ENCODE measurements around the gene C15orf62. TPM values are rescaled to one million over a fixed set of nuclear protein-coding genes. Genes with fewer than 3 reads are reported as not detected.

Gene C15orf62
- total RNA-seq, 4 donors from 2014 or later: 0.13 to 0.79 (median 0.22) TPM; not detected in 1

- intact Hi-C loops (cut with DNase I): loop anchor here (10.0 kb wide), 1 partner anchor 127 kb away; the partner anchor contains the start of gene VPS18
Observed at GRCh38 chr15:40767838-40768500, 1.8 kb upstream of the C15orf62 start.

GRCh38 chr15:40768521-40769273 is 1.1 kb upstream of the C15orf62 start:
- peaks cover 1 to 10% of the 10 kb centered on the region in 2 donors for H3K36me3 ChIP-seq
- H3K4me3 ChIP-seq (replicated peaks in 1 of 3): no peak overlapping the region
- WGBS, 2 donors: 69 to 73% methylated on average over 18 to 21 of the region's 21 CpGs
- H3K27me3 ChIP-seq: no peaks in the 10 kb centered on the region
- peak in 1 of 2 donors; percentile 17 for DNase-seq
- no peaks in the 10 kb centered on the region for H3K9me3 ChIP-seq
- intact Hi-C loops (cut with DNase I): loop anchor here (10.0 kb wide), 1 partner anchor 126 kb away; the partner anchor contains the start of gene VPS18
- H3K27ac ChIP-seq: peak overlapping the region in 2 of 3 donors; percentile 69 to 70
- H3K4me1 ChIP-seq: peaks cover 12 to 43% of the 10 kb centered on the region in 2 donors
- TF ChIP-seq POLR2A (IDR thresholded peaks at IDR 0.05) (no peak), CTCF (IDR thresholded peaks at IDR 0.05) (no peak)

More at GRCh38 chr15:40767838-40768500, 1.8 kb upstream of the C15orf62 start:
- H3K27me3 ChIP-seq: no peaks in the 10 kb centered on the region
- peaks cover 18 to 50% of the 10 kb centered on the region in 2 donors for H3K4me1 ChIP-seq
- H3K36me3 ChIP-seq: peaks cover 0 to 3% of the 10 kb centered on the region in 2 donors
- no peak overlapping the region for H3K4me3 ChIP-seq (replicated peaks in 1 of 3)
- 90 to 94% methylated on average over 28 to 29 of the region's 29 CpGs for WGBS, 2 donors
- H3K9me3 ChIP-seq: no peaks in the 10 kb centered on the region
- no peak for TF ChIP-seq CTCF (IDR thresholded peaks at IDR 0.05)
- no peak for TF ChIP-seq POLR2A (IDR thresholded peaks at IDR 0.05)
- H3K27ac ChIP-seq: no peak overlapping the region
- no peak for DNase-seq

- Histone ChIP-seq H3K27ac (peak overlapping the region in 1 of 3 donors; percentile 70), H3K27me3 (no peaks in the 10 kb centered on the region), H3K4me1 (peaks cover 3 to 31% of the 10 kb centered on the region in 2 donors), H3K9me3 (no peaks in the 10 kb centered on the region), H3K4me3 (replicated peaks in 1 of 3) (no peak overlapping the region), H3K36me3 (peaks cover 17 to 24% of the 10 kb centered on the region in 2 donors)
- TF ChIP-seq POLR2A (IDR thresholded peaks at IDR 0.05) (no peak), CTCF (IDR thresholded peaks at IDR 0.05) (no peak)
- no peak for DNase-seq
- 77 to 88% methylated on average over 7 to 8 of the region's 17 CpGs for WGBS, 2 donors
- intact Hi-C loops (cut with DNase I): loop anchor here (10.0 kb wide), 1 partner anchor 205 kb away; the partner anchor contains the start of genes CCDC32 and RPUSD2
Observed at GRCh38 chr15:40770147-40770721, 454 bp downstream of the C15orf62 start.

GRCh38 chr15:40771242-40771641 is 1.5 kb downstream of the C15orf62 start:
- H3K27ac ChIP-seq: no peak overlapping the region
- no peak for DNase-seq
- no peak overlapping the region for H3K4me3 ChIP-seq (replicated peaks in 1 of 3)
- 93 to 99% methylated on average over 5 of the region's 5 CpGs for WGBS, 2 donors
- intact Hi-C loops (cut with DNase I): loop anchor here (10.0 kb wide), 1 partner anchor 206 kb away; the partner anchor contains the start of genes CCDC32 and RPUSD2
- H3K27me3 ChIP-seq: no peaks in the 10 kb centered on the region
- H3K4me1 ChIP-seq: peaks cover 0 to 23% of the 10 kb centered on the region in 2 donors
- TF ChIP-seq CTCF (IDR thresholded peaks at IDR 0.05): no peak
- no peak for TF ChIP-seq POLR2A (IDR thresholded peaks at IDR 0.05)
- H3K36me3 ChIP-seq: peaks cover 27 to 34% of the 10 kb centered on the region in 2 donors
- H3K9me3 ChIP-seq: no peaks in the 10 kb centered on the region

Measured in thyroid gland (tissue), 4 donors.